SK-N-SH treated with all-trans-retinoic acid at 6 μM for 48 hours (cell line): ENCODE data around the gene PNPLA3.

Source experiments
- ATAC-seq: fragments of 200-7000 bp; cut with Tn5 transposase; 3 replicates; pipeline ENCODE4 v1.9.1; 2020; ENCODE audit warnings: mild to moderate bottlenecking, moderate library complexity
- CSDC2 ChIP-seq: fragments of 250-450 bp; sonication (Bioruptor Pico); IDR thresholded peaks from 2 replicates; pipeline ENCODE4 v1.5.0; 2020; ENCODE audit warnings: mild to moderate bottlenecking, moderate library complexity
- ISL1 ChIP-seq: fragments of 250-450 bp; sonication (Bioruptor Pico); IDR thresholded peaks from 2 replicates; pipeline ENCODE4 v2.1.2; 2022; ENCODE audit warnings: mild to moderate bottlenecking, moderate library complexity
- OSR1 ChIP-seq: fragments of 250-450 bp; sonication (Bioruptor Pico); IDR thresholded peaks from 2 replicates; pipeline ENCODE4 v1.8.0; 2022; ENCODE audit warnings: moderate library complexity, mild to moderate bottlenecking, inconsistent platforms
- PPARA ChIP-seq: fragments of 250-450 bp; sonication (Bioruptor Pico); IDR thresholded peaks from 2 replicates; pipeline ENCODE4 v1.5.0; 2020; ENCODE audit warnings: mild to moderate bottlenecking, borderline replicate concordance
- RARB ChIP-seq: fragments of 250-450 bp; sonication (Bioruptor Pico); IDR thresholded peaks from 2 replicates; pipeline ENCODE4 v1.8.0; 2021; ENCODE audit warnings: mild to moderate bottlenecking, moderate library complexity
- SNAI2 ChIP-seq: fragments of 250-450 bp; sonication (Bioruptor Pico); IDR thresholded peaks from 2 replicates; pipeline ENCODE4 v1.5.0; 2020; ENCODE audit warnings: mild to moderate bottlenecking, moderate library complexity
- TCF4 ChIP-seq: fragments of 250-450 bp; sonication (Bioruptor Pico); IDR thresholded peaks from 2 replicates; pipeline ENCODE4 v1.8.0; 2021; ENCODE audit warnings: mild to moderate bottlenecking, moderate library complexity, borderline replicate concordance
- ZFP30 ChIP-seq: fragments of 450-650 bp; formaldehyde crosslinking; IDR thresholded peaks from 2 replicates; pipeline ENCODE4 v1.5.0; 2022; ENCODE audit warnings: mild to moderate bottlenecking, moderate library complexity
- ZNF565 ChIP-seq: fragments of 450-650 bp; formaldehyde crosslinking; conservative IDR thresholded peaks from 2 replicates; pipeline ENCODE4 v1.5.0; 2020; ENCODE audit warnings: low read depth, mild to moderate bottlenecking, moderate library complexity
- ZNF70 ChIP-seq: fragments of 450-650 bp; formaldehyde crosslinking; IDR thresholded peaks from 2 replicates; pipeline ENCODE4 v1.5.0; 2020; ENCODE audit warnings: mild to moderate bottlenecking, moderate library complexity
- TF ChIP-seq, protein P1 (sequence below): fragments of 250-450 bp; sonication (Bioruptor Pico); IDR thresholded peaks from 2 replicates; pipeline ENCODE4 v1.8.0; 2021; ENCODE audit warnings: low read depth, mild to moderate bottlenecking, moderate library complexity, borderline replicate concordance
- TF ChIP-seq, protein P2 (sequence below): fragments of 250-450 bp; sonication (Bioruptor Pico); IDR thresholded peaks from 2 replicates; pipeline ENCODE4 v1.8.0; 2020; ENCODE audit warnings: mild to moderate bottlenecking, moderate library complexity, borderline replicate concordance
- TF ChIP-seq, protein P3 (sequence below): fragments of 250-450 bp; sonication (Bioruptor Pico); IDR thresholded peaks from 2 replicates; pipeline ENCODE4 v1.5.1; 2020; ENCODE audit warnings: low read depth, mild to moderate bottlenecking, moderate library complexity

PNPLA3 gene

DNA sequence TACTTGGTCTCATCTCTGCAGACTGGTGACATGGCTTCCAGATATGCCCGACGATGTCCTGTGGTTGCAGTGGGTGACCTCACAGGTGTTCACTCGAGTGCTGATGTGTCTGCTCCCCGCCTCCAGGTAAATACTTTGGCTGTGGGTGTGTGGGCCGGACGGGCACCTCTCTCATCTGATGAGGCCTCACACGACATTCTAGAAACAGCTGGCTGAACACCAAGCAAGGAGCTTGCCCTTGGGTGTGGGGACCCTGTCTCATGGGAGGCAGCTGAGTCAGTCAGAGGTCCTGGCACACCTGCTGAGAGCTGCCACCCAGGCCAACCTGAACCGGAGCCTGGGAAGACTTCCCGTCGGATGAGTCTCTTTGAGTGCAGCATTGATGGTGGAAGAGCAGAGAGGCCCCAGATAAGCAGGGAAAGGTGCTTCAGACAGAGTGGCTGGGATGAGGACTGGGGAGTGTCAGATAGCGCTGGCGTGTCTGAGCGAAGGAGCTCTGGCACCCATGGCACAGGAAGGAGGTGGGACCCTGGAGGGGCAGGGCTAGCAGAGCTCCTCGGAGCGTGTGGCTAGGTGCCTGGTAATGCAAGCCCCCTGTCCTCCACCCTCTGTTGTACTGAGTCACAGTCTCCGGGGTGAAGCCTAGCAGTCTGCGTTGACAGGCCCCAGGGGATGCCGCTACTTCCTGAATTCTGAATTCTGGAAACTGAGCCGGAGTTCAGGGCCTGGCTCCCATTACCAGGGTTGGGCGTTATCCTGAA lies 21.2 kb downstream of the PNPLA3 start (continued):
- TF ChIP-seq, protein P1, sequence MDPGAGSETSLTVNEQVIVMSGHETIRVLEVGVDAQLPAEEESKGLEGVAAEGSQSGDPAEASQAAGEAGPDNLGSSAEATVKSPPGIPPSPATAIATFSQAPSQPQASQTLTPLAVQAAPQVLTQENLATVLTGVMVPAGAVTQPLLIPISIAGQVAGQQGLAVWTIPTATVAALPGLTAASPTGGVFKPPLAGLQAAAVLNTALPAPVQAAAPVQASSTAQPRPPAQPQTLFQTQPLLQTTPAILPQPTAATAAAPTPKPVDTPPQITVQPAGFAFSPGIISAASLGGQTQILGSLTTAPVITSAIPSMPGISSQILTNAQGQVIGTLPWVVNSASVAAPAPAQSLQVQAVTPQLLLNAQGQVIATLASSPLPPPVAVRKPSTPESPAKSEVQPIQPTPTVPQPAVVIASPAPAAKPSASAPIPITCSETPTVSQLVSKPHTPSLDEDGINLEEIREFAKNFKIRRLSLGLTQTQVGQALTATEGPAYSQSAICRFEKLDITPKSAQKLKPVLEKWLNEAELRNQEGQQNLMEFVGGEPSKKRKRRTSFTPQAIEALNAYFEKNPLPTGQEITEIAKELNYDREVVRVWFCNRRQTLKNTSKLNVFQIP = no peak

DNA sequence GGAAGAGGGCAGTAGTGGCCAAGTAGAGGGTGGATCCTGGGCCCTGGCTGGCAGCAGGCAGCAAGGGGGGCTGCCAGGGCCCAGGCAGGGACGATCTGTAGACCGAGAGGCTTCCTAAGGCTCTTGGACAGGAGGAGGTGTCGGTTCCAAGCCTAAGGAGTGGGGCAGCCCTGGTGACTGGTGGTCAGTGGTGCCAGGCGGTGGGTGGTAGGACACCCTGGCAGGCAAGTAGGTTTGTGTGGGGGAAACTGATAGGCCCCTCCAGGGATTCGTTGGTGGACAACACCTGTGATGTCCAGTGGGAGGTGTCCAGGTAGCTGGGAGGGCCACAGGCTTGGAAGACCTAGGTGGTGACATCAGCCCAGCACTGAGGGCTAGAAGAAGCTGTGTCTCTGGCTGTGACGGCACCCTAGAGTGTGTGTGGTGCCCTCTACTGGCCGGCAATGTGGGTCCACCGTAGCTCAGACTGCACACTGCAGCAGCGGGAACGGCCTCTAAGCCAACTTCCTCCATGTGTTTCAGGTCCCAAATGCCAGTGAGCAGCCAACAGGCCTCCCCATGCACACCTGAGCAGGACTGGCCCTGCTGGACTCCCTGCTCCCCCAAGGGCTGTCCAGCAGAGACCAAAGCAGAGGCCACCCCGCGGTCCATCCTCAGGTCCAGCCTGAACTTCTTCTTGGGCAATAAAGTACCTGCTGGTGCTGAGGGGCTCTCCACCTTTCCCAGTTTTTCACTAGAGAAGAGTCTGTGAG lies 22.2 kb downstream of the PNPLA3 start:
- ATAC-seq = peak; percentile 100
- TF ChIP-seq PPARA (CRISPR knock-in tag) (no peak), SNAI2 (CRISPR knock-in tag) (no peak), ZFP30 (no peak), ISL1 (CRISPR knock-in tag) (no peak), ZNF70 (CRISPR knock-in tag) (no peak), OSR1 (no peak)
- TF ChIP-seq, protein P1 = no peak
- TF ChIP-seq, protein P2, sequence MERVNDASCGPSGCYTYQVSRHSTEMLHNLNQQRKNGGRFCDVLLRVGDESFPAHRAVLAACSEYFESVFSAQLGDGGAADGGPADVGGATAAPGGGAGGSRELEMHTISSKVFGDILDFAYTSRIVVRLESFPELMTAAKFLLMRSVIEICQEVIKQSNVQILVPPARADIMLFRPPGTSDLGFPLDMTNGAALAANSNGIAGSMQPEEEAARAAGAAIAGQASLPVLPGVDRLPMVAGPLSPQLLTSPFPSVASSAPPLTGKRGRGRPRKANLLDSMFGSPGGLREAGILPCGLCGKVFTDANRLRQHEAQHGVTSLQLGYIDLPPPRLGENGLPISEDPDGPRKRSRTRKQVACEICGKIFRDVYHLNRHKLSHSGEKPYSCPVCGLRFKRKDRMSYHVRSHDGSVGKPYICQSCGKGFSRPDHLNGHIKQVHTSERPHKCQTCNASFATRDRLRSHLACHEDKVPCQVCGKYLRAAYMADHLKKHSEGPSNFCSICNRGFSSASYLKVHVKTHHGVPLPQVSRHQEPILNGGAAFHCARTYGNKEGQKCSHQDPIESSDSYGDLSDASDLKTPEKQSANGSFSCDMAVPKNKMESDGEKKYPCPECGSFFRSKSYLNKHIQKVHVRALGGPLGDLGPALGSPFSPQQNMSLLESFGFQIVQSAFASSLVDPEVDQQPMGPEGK (CRISPR knock-in tag) = no peak
- TF ChIP-seq, protein P3, sequence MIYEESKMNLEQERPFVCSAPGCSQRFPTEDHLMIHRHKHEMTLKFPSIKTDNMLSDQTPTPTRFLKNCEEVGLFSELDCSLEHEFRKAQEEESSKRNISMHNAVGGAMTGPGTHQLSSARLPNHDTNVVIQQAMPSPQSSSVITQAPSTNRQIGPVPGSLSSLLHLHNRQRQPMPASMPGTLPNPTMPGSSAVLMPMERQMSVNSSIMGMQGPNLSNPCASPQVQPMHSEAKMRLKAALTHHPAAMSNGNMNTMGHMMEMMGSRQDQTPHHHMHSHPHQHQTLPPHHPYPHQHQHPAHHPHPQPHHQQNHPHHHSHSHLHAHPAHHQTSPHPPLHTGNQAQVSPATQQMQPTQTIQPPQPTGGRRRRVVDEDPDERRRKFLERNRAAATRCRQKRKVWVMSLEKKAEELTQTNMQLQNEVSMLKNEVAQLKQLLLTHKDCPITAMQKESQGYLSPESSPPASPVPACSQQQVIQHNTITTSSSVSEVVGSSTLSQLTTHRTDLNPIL (CRISPR knock-in tag) = no peak

DNA sequence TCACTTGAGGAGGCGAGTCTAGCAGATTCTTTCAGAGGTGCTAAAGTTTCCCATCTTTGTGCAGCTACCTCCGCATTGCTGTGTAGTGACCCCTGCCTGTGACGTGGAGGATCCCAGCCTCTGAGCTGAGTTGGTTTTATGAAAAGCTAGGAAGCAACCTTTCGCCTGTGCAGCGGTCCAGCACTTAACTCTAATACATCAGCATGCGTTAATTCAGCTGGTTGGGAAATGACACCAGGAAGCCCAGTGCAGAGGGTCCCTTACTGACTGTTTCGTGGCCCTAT lies 22.7 kb downstream of the PNPLA3 start:
- TF ChIP-seq, protein P1 = no peak
- no peak for TF ChIP-seq TCF4 (CRISPR knock-in tag)
- no peak for TF ChIP-seq PPARA (CRISPR knock-in tag)
- TF ChIP-seq ZNF565 (CRISPR knock-in tag) = no peak
- no peak for TF ChIP-seq RARB (CRISPR knock-in tag)
- no peak for TF ChIP-seq CSDC2 (CRISPR knock-in tag)
- TF ChIP-seq SNAI2 (CRISPR knock-in tag) = no peak
- TF ChIP-seq ISL1 (CRISPR knock-in tag) = no peak
- TF ChIP-seq ZNF70 (CRISPR knock-in tag) = no peak
- TF ChIP-seq, protein P3 (CRISPR knock-in tag) = no peak
- TF ChIP-seq OSR1 = no peak
- TF ChIP-seq, protein P2 (CRISPR knock-in tag) = no peak
- peak; percentile 73 for ATAC-seq
